Measurements from ENCODE around the gene CCNA2. TPM values are rescaled to one million over a fixed set of nuclear protein-coding genes. Genes with fewer than 3 reads are reported as not detected.

Gene CCNA2
- total RNA-seq, 4 donors from 2014 or later: 11.6 to 43.5 (median 22.6) TPM

DNA sequence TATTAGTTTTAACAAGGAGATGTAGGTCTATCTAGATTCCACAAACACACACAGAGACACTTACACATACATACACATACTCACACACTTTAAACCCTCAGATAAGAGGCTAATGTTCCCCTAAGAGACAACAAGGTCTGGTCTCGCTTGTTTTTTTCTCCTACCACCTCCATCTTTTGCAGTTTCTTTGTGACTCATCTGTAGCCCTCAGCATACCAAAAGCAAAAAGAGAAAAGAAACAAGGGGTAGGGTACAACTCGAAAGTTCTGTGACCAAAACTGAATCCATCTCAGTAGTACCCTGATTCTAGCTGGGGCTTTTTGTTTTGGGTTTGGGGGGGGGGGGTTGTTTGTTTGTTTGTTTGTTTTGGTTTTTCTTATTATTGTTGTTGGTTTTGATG is 34.8 kb downstream of the CCNA2 start:
- Histone ChIP-seq H3K27ac (no peak overlapping the region), H3K4me1 (no peaks in the 10 kb centered on the region), H3K9me3 (peaks cover 0 to 2% (median 0%) of the 10 kb centered on the region in 3 donors), H3K4me3 (no peak overlapping the region), H3K36me3 (no peaks in the 10 kb centered on the region), H3K27me3 (peaks cover 0 to 23% (median 0%) of the 10 kb centered on the region in 4 donors)
- TF ChIP-seq, protein P1, sequence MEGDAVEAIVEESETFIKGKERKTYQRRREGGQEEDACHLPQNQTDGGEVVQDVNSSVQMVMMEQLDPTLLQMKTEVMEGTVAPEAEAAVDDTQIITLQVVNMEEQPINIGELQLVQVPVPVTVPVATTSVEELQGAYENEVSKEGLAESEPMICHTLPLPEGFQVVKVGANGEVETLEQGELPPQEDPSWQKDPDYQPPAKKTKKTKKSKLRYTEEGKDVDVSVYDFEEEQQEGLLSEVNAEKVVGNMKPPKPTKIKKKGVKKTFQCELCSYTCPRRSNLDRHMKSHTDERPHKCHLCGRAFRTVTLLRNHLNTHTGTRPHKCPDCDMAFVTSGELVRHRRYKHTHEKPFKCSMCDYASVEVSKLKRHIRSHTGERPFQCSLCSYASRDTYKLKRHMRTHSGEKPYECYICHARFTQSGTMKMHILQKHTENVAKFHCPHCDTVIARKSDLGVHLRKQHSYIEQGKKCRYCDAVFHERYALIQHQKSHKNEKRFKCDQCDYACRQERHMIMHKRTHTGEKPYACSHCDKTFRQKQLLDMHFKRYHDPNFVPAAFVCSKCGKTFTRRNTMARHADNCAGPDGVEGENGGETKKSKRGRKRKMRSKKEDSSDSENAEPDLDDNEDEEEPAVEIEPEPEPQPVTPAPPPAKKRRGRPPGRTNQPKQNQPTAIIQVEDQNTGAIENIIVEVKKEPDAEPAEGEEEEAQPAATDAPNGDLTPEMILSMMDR (IDR thresholded peaks at IDR 0.05): no peak
- no peak for TF ChIP-seq POLR2A (IDR thresholded peaks at IDR 0.05)
- WGBS, 2 donors: 72 to 75% methylated on average over 2 of the region's 2 CpGs
- intact Hi-C loops (cut with DNase I): no loop called here
- DNase-seq: no peak

DNA sequence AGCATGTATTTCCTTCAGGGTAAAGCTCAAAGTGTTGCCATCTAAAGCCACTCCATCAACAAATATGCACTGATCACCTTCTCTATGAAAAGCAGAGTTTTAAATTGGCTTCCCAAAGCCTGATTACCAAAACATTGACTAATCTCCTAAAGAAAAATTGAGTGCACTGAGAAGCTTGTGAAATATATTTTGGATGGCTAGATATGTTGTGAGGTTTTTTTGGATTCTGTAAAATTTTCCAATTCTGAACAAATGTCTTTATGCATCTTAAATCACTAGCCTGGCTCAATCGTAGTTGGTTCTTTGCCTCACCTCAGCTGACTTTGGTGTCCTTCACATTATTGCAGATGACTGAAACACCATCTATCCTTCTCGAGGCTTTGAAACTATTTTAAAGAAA is 37.5 kb downstream of the CCNA2 start:
- peaks cover 0 to 15% (median 0%) of the 10 kb centered on the region in 4 donors for H3K27me3 ChIP-seq
- DNase-seq: no peak
- H3K36me3 ChIP-seq: no peaks in the 10 kb centered on the region
- intact Hi-C loops (cut with DNase I): no loop called here
- H3K4me1 ChIP-seq: no peaks in the 10 kb centered on the region
- TF ChIP-seq, protein P1 (IDR thresholded peaks at IDR 0.05): no peak
- TF ChIP-seq POLR2A (IDR thresholded peaks at IDR 0.05): no peak
- H3K4me3 ChIP-seq: no peak overlapping the region
- H3K9me3 ChIP-seq: peaks cover 0 to 2% (median 0%) of the 10 kb centered on the region in 3 donors
- H3K27ac ChIP-seq: no peak overlapping the region
- 61 to 66% methylated on average over 2 of the region's 2 CpGs for whole genome bisulfite sequencing, 2 donors

DNA sequence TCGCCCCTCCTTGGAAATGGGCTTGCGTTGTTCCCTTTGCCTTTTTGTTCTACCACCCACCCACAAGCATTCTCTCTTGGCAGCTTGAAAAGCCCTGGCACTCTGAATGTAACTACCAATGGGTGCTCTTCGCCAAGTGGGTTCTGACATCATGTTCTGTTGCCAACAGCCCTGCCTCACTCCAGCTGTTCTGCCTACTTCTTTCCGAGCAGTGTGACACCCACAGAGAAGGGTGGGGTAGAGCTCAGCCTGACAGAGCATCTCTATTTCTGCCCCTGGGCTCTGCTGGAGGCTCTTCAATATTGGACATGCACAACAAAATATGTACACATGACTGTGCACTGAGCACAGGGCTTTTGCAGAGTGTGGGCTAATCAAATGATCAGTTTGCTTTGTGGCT is 38.2 kb downstream of the CCNA2 start:
- WGBS, 2 donors: 50 to 58% methylated on average over 4 of the region's 4 CpGs
- intact Hi-C loops (cut with DNase I): no loop called here
- no peak for DNase-seq
- Histone ChIP-seq H3K36me3 (no peaks in the 10 kb centered on the region), H3K27ac (no peak overlapping the region), H3K9me3 (peaks cover 0 to 2% (median 0%) of the 10 kb centered on the region in 3 donors), H3K27me3 (peaks cover 0 to 16% (median 0%) of the 10 kb centered on the region in 4 donors), H3K4me3 (no peak overlapping the region), H3K4me1 (no peaks in the 10 kb centered on the region)
- no peak for TF ChIP-seq POLR2A (IDR thresholded peaks at IDR 0.05)
- TF ChIP-seq, protein P1 (IDR thresholded peaks at IDR 0.05): no peak

DNA sequence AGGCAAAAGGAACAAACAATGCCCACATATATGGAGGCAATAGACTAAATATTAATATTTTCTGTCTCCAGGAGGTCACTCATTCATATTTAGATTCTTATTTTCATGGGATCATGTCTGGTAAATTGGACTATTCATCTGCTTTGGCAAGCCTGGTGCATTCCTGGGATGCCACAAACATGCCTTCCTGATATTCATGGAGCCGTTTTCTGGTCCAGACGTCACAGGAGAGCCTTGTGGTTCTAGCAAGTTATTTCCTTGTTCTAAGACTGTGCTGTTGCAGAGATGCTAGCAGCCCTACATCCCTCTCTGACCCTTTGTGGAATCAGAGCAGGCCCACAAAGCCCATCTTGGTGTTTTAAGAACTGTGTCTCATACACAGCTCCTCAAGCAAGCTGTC is 38.7 kb downstream of the CCNA2 start:
- H3K27ac ChIP-seq: no peak overlapping the region
- H3K4me1 ChIP-seq: no peaks in the 10 kb centered on the region
- WGBS, 2 donors: 31 to 45% methylated on average over 2 of the region's 2 CpGs
- peaks cover 0 to 16% (median 0%) of the 10 kb centered on the region in 4 donors for H3K27me3 ChIP-seq
- intact Hi-C loops (cut with DNase I): no loop called here
- peaks cover 0 to 2% (median 0%) of the 10 kb centered on the region in 3 donors for H3K9me3 ChIP-seq
- no peaks in the 10 kb centered on the region for H3K36me3 ChIP-seq
- no peak for TF ChIP-seq POLR2A (IDR thresholded peaks at IDR 0.05)
- TF ChIP-seq, protein P1 (IDR thresholded peaks at IDR 0.05): no peak
- DNase-seq: no peak
- no peak overlapping the region for H3K4me3 ChIP-seq

DNA sequence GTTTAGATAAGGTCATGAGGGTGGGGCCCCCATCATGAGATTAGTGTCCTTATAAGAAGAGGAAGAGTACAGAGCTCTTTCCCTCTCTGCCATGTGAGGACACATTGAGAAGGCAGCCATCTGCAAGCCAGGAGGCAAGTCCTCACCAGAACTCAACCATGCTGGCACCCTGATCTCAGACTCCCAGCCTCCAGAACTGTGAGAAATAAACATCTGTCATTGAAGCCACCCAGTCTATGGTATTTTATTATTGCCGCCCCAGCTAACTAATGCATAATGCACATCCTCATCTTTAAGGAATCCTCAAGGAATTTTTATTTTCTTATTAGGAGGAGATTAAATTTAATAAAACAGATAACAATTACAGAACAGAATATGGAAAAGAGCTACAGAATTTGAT is 39.3 kb downstream of the CCNA2 start:
- Histone ChIP-seq H3K4me3 (no peak overlapping the region), H3K27me3 (peaks cover 0 to 20% (median 0%) of the 10 kb centered on the region in 4 donors), H3K9me3 (peaks cover 0 to 2% (median 0%) of the 10 kb centered on the region in 3 donors), H3K4me1 (no peaks in the 10 kb centered on the region), H3K36me3 (no peaks in the 10 kb centered on the region), H3K27ac (no peak overlapping the region)
- DNase-seq: no peak
- no peak for TF ChIP-seq POLR2A (IDR thresholded peaks at IDR 0.05)
- TF ChIP-seq, protein P1 (IDR thresholded peaks at IDR 0.05): no peak
- WGBS, 2 donors: 40 to 73% methylated on average over 1 of the region's 1 CpG
- intact Hi-C loops (cut with DNase I): no loop called here
